Right kidney (tissue), 1 donor: ENCODE measurements around the gene NAXE.
A peak's percentile ranks its signal among the peaks of the same experiment; 100 is the strongest.
"Not testable (repeated sequence)": the region's sequence is repeated elsewhere in the genome, so short reads cannot be mapped to it uniquely, and the experiment has no call there.

Source experiments
- DNase-seq: peaks from one replicate; pipeline ENCODE4 v3.0.0-alpha.2; 2016

NAXE gene

DNA sequence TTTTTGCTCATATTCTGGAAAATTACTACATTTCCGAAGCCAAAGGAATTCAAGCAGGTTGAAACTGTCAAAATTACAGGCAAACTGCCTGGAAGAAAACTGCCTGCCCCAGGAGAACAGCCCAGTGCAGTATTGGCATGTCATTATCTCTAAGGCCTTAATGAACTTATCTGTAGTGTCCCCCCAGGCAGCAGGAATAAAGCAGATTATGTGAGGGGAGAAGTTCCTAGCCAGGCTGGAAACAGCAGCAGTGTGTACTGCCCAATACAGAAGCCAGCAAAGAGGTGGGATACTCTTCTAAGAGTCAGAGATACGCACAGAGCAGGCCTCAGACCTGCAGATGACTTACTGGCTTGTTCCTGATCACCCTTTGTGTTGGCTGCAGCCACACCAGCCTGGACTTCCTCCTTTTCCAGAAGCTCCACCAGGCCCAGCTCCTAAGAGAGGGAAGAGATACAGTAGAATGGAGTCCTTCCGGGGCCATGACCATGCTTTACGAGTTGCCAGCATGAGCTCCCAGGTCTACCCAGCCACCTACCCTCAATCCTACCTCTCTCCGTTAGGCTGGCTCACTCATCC lies 30.9 kb upstream of the NAXE start:
- no peak for DNase-seq

DNA sequence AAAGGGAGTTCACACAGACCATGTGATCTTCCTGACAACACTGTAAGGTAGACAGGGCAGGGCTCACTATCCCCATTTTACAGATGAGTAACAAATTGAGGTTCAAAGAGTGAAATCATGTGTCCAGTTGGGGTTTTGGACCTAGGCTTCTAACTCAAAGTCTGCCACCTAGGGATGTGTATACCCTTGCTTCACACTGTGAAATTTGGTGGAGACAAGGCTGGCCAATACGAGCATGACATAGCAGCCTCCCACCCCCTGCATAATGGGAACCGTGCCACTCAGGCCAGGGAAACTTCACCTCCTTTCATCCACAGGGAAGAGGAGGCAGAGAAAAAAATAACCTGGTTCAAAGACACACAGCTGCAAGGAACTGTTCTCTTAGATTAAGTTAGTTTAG lies 26.1 kb upstream of the NAXE start:
- DNase-seq = no peak

DNA sequence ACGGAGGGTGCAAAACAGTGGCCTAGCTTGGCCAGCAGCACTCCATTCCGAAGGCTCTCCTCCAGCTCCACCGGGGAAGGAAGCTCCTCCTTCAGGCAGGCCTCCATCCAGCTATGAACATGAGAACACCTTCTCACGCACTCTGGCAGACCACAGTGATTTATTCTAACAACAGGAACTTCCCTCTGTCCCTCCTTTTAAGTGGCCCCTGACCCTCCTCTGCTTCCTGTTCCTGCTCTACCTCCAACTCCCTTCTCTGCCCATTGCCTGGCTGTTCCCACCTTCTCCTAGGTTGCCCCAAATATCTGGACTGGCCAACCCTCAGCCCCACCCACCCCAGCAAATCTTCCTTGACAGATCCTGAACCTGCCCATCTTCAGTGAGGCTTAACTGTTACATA lies 25.1 kb upstream of the NAXE start:
- no peak for DNase-seq

DNA sequence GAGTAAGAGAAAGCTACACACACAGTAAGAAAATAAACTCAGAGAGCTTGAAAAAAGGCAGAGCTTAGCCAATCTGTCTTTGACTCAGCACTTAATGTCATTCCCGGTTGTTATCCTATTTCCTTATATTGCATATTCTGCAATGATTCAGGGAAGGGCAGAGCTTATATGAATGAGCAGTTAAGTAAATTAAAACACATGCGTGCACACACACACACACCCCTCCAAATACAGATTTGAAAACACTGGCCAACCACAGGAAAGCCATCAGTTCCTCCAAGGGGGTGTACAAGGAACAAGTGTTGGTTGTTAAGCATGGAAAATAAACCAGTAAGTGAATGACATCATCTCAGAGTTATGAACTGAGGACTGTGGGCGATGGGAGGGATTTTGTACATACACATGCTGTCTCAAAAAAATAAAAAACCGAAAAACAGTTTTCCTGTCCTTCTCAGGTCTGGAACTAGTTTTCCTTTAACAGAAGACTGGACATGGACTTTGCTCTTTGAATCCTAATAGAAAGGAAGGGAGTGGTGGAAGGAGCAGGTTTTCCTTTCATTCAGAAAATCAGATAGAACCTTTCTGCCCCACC lies 20.2 kb upstream of the NAXE start:
- no peak for DNase-seq

DNA sequence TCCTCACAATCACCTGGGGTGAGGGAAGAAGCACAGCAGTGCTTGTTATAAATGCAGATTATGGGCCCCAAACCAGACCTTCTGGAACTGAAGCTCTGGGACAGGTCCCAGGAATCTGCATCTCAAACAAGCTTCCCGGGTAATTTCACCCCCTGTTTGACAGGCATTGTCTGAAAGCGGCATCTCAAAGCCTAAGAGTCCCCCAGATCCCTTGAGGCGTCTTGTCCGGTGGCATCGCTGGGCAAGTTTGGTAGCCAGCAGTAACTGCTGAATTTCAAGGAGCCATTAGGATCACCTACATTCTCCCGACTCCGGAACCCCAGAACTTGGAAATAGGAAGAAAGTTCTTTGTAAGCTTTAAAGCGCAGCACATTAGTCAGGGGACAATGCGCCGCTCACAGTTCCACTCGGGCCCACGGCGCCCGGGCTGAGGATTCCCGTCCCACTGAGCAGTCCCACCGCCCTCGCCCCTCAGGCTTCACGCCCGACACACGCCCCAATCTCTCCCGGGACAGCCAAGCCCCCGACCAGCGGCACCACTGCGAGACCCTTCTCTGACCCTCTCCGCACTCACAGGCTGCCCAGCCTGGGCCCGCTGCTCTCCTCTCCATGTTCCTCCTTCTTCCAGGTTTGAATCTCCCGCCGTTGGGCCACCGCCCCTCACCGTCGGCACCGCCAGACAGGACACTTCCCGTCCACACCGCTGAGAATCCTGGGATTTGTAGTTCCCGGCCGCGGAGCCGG lies 19.5 kb upstream of the NAXE start, which contains the start of gene IQGAP3:
IQGAP3 (minus strand) TSS at position 647 of the 744 bp plus-strand sequence; CDS start at position 611, 36 bp downstream.
- peak; percentile 78 for DNase-seq

DNA sequence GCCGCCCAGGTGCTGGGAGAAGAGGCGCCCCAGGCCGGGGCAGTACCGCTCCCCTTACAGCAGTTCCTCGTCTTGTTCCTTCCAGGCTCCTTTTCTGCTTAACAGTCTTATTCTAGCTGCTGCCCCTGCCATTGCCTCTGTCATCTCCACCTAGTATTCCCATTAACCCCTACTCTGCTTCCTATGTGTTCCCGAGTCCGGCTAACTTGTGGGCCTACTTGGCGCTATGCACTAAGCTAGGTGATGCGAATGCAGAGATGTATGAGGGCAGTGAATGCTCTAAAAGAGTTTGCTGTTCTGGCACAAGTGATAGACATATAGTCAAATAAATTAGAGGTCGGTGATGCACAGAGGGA lies 18.9 kb upstream of the NAXE start:
- no peak for DNase-seq

DNA sequence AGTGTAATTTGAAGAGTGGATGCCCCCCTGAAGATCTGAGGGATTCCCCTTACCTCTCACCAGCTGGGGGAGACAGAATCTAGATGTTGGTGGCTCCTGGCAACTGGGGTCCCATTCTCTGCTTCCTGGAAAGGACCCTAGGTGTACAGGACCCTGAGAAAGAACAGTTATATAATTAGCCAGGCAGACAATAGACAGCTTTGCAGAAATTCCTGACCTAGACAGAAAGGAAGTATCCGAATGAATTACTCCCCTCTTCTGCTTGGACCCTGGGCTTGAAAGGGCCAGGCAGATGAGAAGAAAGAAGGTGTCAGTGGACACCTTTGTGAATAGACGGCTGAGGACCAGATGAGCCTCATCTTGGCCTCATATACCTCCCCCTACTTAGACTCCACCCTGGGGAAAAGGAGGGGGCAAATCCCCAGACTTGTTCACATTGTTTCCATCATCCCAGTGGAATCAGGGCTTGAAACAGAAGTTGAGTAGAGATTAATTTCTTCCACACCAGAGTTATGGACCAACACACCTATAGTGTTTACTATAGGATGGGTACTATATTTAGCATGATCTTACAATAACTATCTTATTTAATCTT lies 17.4 kb upstream of the NAXE start:
- DNase-seq = no peak

DNA sequence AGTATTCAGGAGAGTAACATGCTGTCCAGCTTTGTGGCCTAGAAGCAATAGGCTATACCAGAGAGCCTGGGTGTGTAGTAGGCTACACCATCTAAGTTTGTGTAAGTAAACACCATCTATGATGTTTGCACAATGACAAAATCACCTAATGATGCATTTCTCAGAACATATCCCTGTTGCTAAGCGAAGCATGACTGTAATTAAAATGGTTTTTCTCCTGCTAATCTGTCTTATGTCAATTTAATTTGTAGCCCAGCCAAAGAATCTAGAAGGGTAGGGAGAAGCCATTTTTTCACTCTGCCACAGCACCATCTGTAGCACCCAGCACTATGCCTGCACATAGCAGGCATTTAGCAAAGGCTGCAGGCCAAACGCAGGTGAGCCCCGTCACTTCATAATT lies 14.0 kb upstream of the NAXE start:
- DNase-seq = no peak

DNA sequence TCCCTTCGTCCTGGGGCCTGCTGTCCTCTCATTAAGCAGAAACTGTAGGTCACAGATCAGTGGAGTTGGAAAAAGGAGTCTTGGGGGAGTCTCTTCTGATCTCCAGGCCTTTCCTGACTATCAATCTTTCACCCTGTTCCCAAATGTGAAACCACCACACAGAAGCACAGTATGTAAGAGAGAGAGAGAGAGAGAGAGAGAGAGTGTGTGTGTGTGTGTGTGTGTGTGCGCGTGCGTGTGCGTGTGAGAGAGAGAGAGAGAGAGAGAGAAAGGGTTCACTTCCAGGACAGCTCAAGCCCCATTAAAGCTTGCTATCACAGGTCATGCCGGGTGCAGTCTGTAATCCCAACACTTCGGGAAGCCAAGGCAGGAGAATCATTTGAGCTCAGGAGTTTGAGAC lies 13.5 kb upstream of the NAXE start:
- peak; percentile 68 for DNase-seq

DNA sequence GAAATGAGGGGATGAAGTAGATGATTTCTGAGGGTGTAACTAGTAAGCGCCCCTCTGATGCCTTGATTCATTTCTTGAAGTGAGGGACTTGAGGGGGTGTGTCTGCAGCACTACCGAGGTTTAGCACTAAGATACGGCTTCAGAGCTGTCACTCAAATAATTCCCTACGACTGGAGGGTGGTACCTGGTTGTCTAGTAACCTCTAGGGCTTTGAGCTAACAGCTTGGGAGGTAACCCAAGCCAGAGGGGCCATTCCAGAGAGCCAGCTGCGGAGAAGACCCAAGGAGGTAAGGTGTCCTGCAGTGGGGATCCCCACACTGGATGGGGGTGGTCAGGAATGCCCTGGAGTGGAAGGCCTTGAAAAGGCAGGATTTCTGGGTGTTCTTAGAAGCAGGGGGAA lies 12.1 kb upstream of the NAXE start, which contains the start of gene TTC24:
TTC24 (plus strand) TSS at position 252 of the 400 bp plus-strand sequence. CDS start 1,642 bp downstream, outside the sequence.
- no peak for DNase-seq

DNA sequence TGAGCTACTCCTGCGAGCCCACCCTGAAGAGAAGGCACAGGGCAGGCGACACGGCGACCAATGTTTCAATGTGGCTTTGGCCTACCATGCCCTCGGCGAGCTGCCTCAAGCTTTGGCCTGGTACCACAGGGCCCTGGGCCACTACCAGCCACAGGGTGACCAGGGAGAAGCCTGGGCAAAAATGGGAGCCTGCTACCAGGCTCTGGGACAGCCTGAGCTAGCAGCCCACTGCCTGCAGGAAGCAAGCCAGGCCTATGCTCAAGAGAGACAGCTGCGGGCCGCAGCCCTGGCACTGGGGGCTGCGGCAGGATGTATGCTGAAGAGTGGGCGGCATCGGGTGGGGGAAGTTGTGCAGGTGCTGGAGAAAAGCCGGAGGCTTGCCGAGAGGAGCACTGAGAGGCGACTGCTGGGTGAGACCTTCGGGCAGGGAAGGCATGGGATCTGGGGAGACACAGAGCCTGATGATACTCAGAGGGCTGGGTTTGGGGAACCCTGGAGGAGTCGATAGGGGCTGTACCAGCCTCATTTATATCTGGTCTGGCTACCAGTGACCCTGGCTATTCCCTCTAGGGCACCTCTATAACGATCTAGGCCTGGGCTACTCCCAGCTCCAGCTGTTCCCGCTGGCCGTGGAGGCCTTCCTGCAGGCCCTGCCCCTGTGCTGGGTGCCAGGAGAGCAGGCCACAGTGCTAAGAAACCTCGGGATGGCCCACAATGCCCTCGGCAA lies 9.8 kb upstream of the NAXE start:
- peak; percentile 17 for DNase-seq

DNA sequence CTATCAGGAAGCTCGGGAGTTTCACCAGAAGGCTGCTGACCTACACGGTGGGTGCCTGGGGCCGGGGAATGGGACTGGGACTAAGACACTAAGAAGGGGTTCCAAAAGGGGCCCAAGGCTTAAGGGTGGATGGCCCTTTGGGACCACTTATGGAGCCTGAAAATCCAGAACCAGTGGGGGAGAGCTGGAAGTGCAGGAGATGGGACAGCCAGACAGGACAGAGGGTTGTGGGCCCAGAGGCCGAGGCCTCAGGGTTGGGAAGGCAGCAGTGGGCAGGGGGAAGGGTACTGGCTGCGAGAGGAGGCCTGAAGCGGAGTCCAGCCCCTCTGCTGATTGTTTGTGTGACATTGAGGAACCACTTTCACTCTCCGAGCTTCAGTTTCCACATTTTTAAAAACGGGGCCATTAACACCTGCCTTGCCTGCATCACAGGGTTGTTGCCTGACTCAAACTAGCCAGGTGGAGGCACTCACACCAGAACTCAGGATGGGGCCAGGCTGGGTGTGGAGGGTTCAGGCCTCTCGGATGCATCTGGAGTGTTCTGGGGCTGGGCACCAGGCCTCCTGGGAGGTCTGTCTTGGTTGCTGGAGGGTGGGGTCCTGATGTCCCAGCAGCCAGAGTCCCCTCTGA lies 9.1 kb upstream of the NAXE start:
- no peak for DNase-seq

DNA sequence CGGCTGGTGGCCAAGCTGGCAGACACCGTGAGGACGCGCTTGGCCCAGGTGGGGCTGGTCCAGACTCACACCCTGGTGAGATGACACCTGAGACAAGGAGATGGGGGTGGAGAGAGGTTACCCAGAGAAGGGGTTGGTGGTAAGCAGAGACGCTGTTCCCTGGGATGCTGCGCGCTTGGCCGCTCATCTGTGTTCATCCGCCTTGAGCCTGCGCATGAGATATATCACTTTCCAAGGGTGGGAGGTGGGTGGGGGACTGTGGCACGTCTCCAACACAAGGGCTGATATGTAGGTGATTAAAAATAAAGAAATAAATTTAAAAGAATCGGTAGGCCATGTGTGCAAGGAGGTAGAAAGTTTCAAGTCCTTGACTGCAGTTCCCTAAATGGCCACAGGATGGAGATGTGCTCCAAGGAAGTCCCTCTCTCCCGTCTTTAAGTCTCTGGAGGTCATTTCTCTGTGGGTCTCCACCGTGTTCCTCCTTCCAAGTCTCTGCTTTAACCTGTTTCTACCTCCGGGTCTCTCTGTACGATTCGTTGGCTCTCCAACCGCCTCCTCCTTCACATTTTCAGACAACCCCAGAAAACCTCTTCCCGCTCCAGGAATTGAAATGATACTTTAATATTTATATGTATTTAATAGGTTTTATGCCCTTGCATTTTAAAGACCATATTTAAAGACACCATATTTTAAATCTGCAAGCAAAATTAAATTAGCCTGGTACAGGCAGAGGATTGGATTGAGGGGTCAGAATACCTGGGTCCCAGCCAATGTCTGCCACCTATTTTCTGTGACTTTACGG lies 7.6 kb upstream of the NAXE start:
- DNase-seq = peak; percentile 57

DNA sequence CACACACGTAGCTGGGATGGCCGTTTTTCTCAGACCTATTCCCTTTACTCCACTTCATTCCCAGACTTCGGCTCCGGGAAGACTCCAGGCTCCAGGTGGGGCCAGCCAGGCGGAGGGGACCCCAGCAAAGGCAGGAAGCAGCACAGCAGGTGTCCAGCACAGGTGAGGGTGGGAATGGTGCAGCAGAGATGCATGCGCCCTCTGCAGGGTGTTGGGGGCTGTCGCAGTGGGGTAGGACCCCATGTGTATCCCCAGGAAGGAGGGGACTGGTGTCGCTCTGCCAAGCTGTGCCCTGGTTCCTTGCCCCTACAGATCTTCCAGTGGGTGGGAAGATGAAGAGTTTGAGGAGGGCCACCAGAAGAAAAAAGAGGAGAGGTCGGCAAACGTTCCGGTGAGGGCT lies 6.8 kb upstream of the NAXE start:
- DNase-seq = peak; percentile 33

DNA sequence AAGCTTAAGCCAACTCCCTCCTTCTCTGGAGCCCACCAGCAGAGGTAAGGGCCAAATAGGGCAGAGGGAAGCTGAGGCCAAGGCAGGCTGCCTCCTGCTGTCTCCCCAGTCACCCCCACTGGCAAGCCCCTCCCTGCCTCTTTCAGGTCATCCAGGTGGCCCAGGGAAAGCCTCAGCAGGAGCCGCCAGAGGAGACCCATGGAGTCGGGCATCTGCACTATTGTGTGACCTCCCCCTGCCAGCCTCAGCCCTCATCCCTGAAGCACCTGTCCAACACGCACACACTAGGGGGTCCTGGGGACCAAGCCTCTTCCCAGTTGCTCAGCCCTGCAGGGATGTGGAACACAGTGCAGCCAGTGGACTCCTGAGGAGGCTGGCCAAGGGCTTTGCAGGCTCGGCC lies 5.3 kb upstream of the NAXE start:
- DNase-seq = no peak

DNA sequence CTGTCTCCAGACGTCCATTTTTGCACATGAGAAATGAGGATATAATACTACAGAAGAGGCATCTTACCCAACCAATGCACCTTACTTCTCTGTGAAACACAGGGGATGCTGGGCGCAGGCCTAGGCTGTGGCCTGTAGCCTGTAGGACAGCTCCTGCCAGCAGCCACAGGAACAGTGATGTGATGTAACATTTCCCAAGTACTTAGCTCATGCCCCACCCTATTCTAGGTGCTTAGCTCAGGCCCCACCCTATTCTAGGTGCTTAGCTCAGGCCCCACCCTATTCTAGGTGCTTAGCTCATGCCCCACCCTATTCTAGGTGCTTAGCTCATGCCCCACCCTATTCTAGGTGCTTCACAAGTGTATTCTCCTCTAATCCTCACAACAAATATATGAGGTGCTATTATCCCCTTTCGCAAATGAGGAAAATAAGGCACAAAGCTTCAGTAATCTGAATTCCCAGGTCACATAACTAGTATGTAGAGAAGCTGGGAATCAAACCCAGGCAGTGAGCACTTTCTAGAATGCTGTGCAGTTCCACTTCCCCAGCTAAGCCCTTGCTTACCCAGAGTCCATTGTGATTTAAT lies 4.6 kb upstream of the NAXE start:
- no peak for DNase-seq

DNA sequence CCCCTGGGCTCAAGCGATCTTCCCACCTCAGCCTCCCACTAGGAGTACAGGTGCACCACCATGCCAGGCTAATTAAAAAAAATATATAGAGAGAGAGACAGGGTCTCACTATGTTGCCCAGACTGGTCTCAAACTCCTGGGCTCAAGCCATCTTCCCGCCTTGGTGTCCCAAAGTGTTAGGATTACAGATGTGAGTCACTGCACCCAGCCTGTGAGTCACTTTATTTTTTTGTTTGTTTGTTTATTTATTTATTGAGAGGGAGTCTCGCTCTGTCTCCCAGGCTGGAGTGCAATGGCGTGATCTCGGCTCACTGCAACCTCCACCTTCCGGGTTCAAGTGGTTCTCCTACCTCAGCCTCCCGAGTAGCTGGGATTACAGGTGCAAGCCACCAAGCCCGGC lies 3.6 kb upstream of the NAXE start:
- not testable (repeated sequence) for DNase-seq

DNA sequence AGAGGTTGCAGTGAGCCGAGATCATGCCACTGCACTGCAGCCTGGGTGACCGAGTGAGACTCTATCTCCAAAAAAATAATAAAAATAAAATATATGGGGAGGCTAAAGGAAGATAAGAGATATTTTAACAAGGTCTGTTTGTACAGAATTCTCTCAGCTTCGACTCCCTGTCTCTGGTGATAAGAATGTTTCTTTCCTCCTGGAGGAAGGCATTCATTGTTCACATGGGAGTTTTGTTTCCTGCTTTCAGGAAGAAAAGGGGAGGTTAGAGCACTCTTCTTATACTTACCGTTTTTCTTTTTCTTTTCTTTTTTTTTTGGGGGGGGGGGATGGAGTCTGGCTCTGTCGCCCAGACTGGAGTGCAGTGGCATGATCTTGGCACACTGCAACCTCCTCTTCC lies 2.0 kb upstream of the NAXE start:
- DNase-seq = no peak

DNA sequence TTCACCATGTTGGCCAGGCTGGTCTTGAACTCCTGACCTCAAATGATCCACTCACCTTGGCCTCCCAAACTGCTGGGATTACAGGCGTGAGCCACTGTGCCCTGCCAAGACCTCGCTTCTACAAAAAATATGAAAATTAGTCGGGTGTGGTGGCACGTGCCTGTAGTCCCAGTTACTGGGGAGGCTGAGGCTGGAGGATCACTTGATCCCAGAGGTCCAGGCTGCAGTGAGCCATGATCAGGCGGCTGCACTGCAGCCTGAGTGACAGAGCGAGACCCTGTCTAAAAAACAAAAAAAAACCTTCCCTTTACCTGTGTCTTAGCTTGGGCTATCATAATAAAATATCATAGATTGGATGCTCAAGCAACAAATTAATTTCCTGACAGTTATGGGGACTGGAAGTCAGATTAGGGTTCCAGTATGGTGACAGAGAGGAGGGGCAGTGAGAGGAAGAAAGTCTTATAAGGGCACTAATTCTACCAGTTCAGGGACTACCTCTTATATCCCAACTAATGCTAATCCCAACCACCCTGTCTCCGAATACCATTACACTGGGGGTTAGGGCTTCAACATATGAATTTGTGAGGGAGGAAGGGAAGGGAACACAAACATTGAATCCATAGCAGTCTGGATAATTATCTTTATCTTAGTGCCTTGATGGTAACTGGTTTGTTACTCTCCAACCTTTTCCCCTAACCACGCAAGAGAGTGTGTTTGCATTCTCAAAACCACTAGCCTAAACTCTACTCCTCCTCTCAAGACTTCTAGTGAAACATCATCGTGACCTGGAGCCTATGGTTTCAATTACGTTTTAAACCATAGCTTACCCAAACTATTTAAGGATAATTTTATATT lies 1.0 kb upstream of the NAXE start:
- no peak for DNase-seq

DNA sequence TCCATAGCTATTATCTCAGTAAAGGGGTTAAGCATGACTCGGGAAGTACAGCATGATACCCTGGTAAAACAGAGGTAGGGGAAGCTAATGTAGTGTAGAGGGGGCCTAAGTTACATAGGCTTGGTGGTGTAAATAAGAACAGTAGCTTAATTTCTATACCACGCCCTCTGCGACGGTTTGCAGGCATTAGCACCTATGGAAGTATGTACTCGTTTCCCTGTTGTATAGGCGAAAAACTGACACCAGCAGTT lies 470 bp upstream of the NAXE start:
- no peak for DNase-seq
